ENCODE measurements around the gene DHCR7.

The DHCR7 gene

GRCh38 chr11:71407356-71407755 lies 40.8 kb downstream of the DHCR7 start:
- Histone ChIP-seq H3K27me3 (ENCODE audit: insufficient read depth, poor library complexity, severe bottlenecking) (no peaks in the 10 kb centered on the region), H3K4me3 (replicated peaks; ENCODE audit: insufficient read depth, low read length) (no peak overlapping the region), H3K27ac (replicated peaks) (no peak overlapping the region)
- TF ChIP-seq REST (IDR thresholded peaks at IDR 0.05; ENCODE audit: insufficient replicate concordance, low read depth) (no peak), SPI1 (IDR thresholded peaks at IDR 0.05; ENCODE audit: borderline replicate concordance, low read depth) (no peak), POLR2AphosphoS5 (IDR thresholded peaks at IDR 0.05; ENCODE audit: low read depth) (no peak), GABPA (IDR thresholded peaks at IDR 0.05; ENCODE audit: low read depth) (no peak), CTCF (IDR thresholded peaks at IDR 0.05; ENCODE audit: insufficient read depth, low read length) (no peak)
- no peak for DNase-seq (ENCODE audit: low read depth in 1 of 2, low spot score in 1 of 2)

GRCh38 chr11:71406681-71407080 lies 41.5 kb downstream of the DHCR7 start:
- H3K27me3 ChIP-seq (ENCODE audit: insufficient read depth, poor library complexity, severe bottlenecking) = no peaks in the 10 kb centered on the region
- TF ChIP-seq GABPA (IDR thresholded peaks at IDR 0.05; ENCODE audit: low read depth) (no peak), SPI1 (IDR thresholded peaks at IDR 0.05; ENCODE audit: borderline replicate concordance, low read depth) (no peak), POLR2AphosphoS5 (IDR thresholded peaks at IDR 0.05; ENCODE audit: low read depth) (no peak), CTCF (IDR thresholded peaks at IDR 0.05; ENCODE audit: insufficient read depth, low read length) (no peak), REST (IDR thresholded peaks at IDR 0.05; ENCODE audit: insufficient replicate concordance, low read depth) (no peak)
- no peak overlapping the region for H3K27ac ChIP-seq (replicated peaks)
- DNase-seq (ENCODE audit: low read depth in 1 of 2, low spot score in 1 of 2) = no peak
- no peak overlapping the region for H3K4me3 ChIP-seq (replicated peaks; ENCODE audit: insufficient read depth, low read length)

GRCh38 chr11:71404209-71404608 lies 44.0 kb downstream of the DHCR7 start:
- Histone ChIP-seq H3K27me3 (ENCODE audit: insufficient read depth, poor library complexity, severe bottlenecking) (no peaks in the 10 kb centered on the region), H3K4me3 (replicated peaks; ENCODE audit: insufficient read depth, low read length) (no peak overlapping the region), H3K27ac (replicated peaks) (no peak overlapping the region)
- TF ChIP-seq SPI1 (IDR thresholded peaks at IDR 0.05; ENCODE audit: borderline replicate concordance, low read depth) = no peak
- no peak for TF ChIP-seq POLR2AphosphoS5 (IDR thresholded peaks at IDR 0.05; ENCODE audit: low read depth)
- no peak for TF ChIP-seq REST (IDR thresholded peaks at IDR 0.05; ENCODE audit: insufficient replicate concordance, low read depth)
- no peak for TF ChIP-seq CTCF (IDR thresholded peaks at IDR 0.05; ENCODE audit: insufficient read depth, low read length)
- TF ChIP-seq GABPA (IDR thresholded peaks at IDR 0.05; ENCODE audit: low read depth) = no peak
- DNase-seq (ENCODE audit: low read depth in 1 of 2, low spot score in 1 of 2) = no peak
